Upper lobe of right lung (tissue), 1 donor: Measurements from ENCODE around the gene AOC3. TPM values are rescaled to one million over a fixed set of nuclear protein-coding genes. Genes with fewer than 3 reads are reported as not detected.
A peak's percentile ranks its signal among the peaks of the same experiment; 100 is the strongest.

Experiments used
- ATAC-seq: fragments of 200-7000 bp; cut with Tn5 transposase; one replicate; pipeline ENCODE4 v1.9.1; 2020; ENCODE audit warnings: mild to moderate bottlenecking, moderate library complexity
- DNase-seq: peaks from one replicate; pipeline ENCODE4 v3.0.0-alpha.2; 2020
- H3K27ac ChIP-seq: fragments of 200-600 bp; one replicate; pipeline ENCODE4 v1.8.0; 2022
- H3K27me3 ChIP-seq: fragments of 200-600 bp; one replicate; pipeline ENCODE4 v1.8.0; 2022; ENCODE audit warnings: mild to moderate bottlenecking
- H3K36me3 ChIP-seq: fragments of 200-600 bp; one replicate; pipeline ENCODE4 v1.8.0; 2022
- H3K4me1 ChIP-seq: fragments of 200-600 bp; one replicate; pipeline ENCODE4 v1.8.0; 2022
- H3K4me3 ChIP-seq: fragments of 200-600 bp; one replicate; pipeline ENCODE4 v1.8.0; 2022; ENCODE audit warnings: mild to moderate bottlenecking
- H3K9me3 ChIP-seq: fragments of 200-600 bp; one replicate; pipeline ENCODE4 v1.8.0; 2022
- intact Hi-C: fragments of 100-400 bp; cut with DNase I; formaldehyde crosslinking; loops from one replicate; pipeline ENCODE4 v1.11.0; 2022
- total RNA-seq: library from RNA; stranded (reverse); fragmentation: NEBNext Ultra II Directional; extraction: Animal tissue kit (Norgen Biotek cat#: 25700); gene quantifications from one replicate; pipeline ENCODE4 v1.2.1, GENCODE V29; 2021
- TF ChIP-seq, protein P1 (sequence below): fragments of 200-600 bp; IDR thresholded peaks from one replicate; pipeline ENCODE4 v1.8.0; 2022; ENCODE audit warnings: antibody characterized with exemption
- donor health status: DM: no; HTN: yes; CAD: no; lungs with severe emphysema.

Gene AOC3
- total RNA-seq, 1 donor from 2014 or later: 235 TPM

DNA sequence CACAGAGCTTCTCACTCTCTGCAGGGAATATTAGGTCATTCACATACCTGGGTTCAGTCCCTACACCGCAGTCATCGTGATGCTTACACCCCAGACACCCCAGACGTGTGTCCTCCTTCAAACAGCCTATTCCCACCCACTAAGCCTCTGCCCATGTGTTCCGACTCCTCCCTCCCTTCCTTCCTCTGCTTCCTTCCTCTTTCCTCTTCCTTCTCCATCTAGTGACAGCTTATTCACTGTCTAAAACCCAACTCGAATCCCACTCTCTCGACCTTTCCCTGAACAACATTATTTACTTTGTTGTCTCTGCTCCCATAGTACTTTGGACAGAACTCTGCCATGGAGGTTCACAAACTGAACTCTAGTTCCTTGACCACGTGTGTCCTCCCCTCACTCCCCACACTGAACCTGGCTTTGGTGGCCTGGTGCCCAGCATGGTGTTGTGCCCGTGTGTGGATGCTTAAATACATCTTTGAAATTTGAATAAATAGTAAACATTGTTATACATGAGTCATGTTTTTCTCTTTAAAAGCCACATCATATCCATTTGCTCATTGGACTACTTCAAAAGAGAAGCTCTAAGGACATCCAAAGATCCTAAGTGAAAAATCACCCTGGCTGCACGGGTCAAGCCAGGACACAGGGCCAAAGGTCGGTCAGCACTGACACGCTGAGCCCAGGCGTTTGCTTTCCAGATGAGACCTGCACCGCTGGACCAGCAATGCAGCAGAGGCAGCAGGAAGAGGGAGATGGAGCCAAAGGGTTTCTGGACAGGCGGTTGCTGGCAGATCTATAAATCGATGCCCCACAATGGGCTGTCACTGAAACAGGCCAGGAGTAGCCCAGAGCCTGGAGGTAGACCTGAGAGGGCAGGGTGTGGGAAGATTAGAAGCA lies 35.5 kb downstream of the AOC3 start:
- DNase-seq (no peak), ATAC-seq (peak; percentile 79)
- Histone ChIP-seq H3K36me3 (no peaks in the 10 kb centered on the region), H3K4me1 (peaks cover 13% of the 10 kb centered on the region), H3K27me3 (no peaks in the 10 kb centered on the region), H3K9me3 (no peaks in the 10 kb centered on the region), H3K27ac (no peak overlapping the region), H3K4me3 (no peak overlapping the region)
- intact Hi-C loops: no loop called here
- TF ChIP-seq, protein P1, sequence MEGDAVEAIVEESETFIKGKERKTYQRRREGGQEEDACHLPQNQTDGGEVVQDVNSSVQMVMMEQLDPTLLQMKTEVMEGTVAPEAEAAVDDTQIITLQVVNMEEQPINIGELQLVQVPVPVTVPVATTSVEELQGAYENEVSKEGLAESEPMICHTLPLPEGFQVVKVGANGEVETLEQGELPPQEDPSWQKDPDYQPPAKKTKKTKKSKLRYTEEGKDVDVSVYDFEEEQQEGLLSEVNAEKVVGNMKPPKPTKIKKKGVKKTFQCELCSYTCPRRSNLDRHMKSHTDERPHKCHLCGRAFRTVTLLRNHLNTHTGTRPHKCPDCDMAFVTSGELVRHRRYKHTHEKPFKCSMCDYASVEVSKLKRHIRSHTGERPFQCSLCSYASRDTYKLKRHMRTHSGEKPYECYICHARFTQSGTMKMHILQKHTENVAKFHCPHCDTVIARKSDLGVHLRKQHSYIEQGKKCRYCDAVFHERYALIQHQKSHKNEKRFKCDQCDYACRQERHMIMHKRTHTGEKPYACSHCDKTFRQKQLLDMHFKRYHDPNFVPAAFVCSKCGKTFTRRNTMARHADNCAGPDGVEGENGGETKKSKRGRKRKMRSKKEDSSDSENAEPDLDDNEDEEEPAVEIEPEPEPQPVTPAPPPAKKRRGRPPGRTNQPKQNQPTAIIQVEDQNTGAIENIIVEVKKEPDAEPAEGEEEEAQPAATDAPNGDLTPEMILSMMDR: no peak

DNA sequence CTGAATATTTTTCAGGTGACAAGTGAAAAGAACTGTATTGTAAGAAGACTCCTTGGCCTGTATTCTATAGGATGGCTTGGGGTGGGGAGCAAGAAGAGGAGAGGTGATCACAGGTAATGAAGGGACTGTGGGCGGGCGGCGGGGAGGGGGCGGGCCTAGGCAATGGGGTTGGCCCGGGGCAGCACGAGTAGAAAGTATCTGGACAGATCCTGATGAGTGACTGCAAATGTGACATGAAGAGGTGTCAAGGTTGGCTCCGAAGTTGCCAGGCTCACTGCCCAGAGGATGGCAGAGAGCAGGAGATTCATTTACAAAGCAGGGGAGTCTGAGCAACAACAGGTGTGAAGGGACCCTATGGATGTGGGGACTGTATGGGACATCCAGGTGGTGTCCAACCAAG lies 38.8 kb downstream of the AOC3 start:
- ATAC-seq (no peak), DNase-seq (no peak)
- intact Hi-C loops: no loop called here
- Histone ChIP-seq H3K4me1 (peaks cover 44% of the 10 kb centered on the region), H3K36me3 (no peaks in the 10 kb centered on the region), H3K27ac (no peak overlapping the region), H3K27me3 (no peaks in the 10 kb centered on the region), H3K4me3 (no peak overlapping the region), H3K9me3 (no peaks in the 10 kb centered on the region)
- TF ChIP-seq, protein P1: no peak

DNA sequence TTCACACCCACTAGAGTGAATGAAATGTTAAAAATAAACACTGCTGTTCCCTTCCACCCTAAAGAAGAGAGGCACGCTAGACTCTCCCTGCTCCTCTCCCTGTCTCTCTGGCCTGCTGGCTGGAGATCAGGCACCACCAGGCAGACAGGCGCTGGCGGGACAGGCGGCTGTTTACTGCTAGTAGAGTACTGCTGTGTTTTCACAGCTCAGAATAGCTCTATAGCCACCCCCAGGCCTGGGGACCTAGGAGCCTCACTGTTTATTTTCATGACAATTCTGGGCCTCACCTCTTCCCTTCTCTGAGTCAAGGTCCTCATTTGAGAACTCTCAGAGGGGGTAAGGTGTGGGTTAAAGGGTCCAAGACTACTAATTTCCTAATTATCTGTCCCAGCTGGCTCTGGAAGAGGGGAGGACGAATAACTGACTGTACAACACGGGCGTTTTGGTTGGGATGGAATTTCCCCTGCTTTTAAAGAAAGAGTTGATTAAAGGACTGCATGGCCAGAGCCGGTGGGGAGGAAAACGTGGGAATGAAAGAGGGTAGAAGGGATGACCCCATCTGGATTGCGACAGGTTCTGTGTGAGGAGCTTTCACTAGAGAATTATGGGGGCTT lies 40.6 kb downstream of the AOC3 start:
- intact Hi-C loops: no loop called here
- ATAC-seq (peak; percentile 55), DNase-seq (no peak)
- H3K9me3 ChIP-seq: no peaks in the 10 kb centered on the region
- peaks cover 49% of the 10 kb centered on the region for H3K4me1 ChIP-seq
- TF ChIP-seq, protein P1: no peak
- no peaks in the 10 kb centered on the region for H3K27me3 ChIP-seq
- H3K4me3 ChIP-seq: no peak overlapping the region
- no peaks in the 10 kb centered on the region for H3K36me3 ChIP-seq
- peak overlapping the region; percentile 66 for H3K27ac ChIP-seq

DNA sequence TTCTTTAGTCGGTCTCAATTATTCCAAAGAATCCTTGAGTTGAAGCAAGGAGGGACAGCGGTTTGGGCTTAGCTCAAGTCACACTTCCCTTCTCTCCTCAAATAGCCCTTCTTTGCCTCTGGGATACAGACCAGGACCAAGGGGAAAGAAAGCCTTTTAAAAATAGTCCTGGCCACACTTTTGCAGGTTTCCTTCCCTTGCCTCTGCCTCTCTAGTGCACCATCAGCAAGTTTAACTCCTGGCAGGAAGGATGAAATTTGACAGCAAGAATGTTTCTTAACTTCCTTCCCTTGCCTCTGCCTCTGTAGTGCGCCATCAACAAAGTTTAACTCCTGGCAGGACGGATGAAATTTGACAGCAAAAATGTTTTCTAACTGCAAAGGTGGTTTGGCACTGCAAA lies 42.4 kb downstream of the AOC3 start:
- Histone ChIP-seq H3K4me1 (peaks cover 46% of the 10 kb centered on the region), H3K9me3 (no peaks in the 10 kb centered on the region), H3K36me3 (no peaks in the 10 kb centered on the region), H3K4me3 (no peak overlapping the region), H3K27me3 (no peaks in the 10 kb centered on the region), H3K27ac (peak overlapping the region; percentile 49)
- no peak for DNase-seq
- no peak for ATAC-seq
- TF ChIP-seq, protein P1: no peak
- intact Hi-C loops: no loop called here

DNA sequence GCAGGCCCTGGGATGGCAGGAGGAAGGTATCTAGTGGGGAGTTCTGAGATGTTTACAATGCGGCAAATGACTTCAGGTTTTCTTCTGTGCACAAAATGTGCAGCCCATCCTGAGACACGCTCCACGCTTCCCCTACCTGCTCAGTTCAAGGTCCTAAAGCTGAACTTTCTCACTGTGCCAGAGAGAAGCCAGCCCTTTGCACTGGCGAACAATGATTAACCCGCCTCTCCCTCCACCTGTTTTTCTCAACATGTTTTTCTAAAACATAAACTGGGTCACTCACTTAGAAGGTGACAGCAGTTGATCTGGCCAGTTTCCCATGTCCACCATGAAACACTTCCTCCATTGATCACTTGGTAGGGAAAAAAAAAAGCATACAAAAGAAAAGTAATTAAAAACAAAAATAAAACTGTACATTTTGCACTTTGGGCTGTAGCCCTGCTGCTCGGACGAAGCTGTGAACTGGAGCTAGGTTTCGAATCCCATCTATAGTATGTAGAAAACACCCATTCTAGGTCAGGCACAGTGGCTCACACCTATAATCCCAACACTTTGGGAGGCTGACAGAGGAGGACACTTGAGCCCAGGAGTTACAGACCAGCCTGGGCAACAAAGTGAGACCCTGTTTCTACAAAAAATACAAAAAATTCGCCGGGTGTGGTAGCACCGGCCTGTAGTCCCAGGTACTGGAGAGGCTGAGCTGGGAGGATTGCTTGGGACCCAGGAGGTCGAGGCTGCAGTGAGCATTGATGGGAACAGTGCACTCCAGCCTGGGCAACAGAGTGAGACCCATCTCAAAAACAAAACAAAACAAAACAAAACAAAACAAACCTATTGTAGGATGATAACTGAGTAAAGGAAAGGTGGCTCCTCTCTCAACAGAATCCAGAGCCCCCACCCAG lies 43.5 kb downstream of the AOC3 start:
- Histone ChIP-seq H3K27me3 (no peaks in the 10 kb centered on the region), H3K4me3 (no peak overlapping the region), H3K4me1 (peaks cover 46% of the 10 kb centered on the region), H3K9me3 (no peaks in the 10 kb centered on the region), H3K27ac (peak overlapping the region; percentile 19), H3K36me3 (no peaks in the 10 kb centered on the region)
- ATAC-seq: peak; percentile 42
- TF ChIP-seq, protein P1: no peak
- intact Hi-C loops: no loop called here
- DNase-seq: no peak
